Fibroblast of gingiva (primary cell): ENCODE data around the gene ZCCHC4.

Source experiments
- DNase-seq: peaks from one replicate; pipeline ENCODE4 v3.0.0-alpha.2; 2011; ENCODE audit warnings: low read depth

The ZCCHC4 gene

DNA sequence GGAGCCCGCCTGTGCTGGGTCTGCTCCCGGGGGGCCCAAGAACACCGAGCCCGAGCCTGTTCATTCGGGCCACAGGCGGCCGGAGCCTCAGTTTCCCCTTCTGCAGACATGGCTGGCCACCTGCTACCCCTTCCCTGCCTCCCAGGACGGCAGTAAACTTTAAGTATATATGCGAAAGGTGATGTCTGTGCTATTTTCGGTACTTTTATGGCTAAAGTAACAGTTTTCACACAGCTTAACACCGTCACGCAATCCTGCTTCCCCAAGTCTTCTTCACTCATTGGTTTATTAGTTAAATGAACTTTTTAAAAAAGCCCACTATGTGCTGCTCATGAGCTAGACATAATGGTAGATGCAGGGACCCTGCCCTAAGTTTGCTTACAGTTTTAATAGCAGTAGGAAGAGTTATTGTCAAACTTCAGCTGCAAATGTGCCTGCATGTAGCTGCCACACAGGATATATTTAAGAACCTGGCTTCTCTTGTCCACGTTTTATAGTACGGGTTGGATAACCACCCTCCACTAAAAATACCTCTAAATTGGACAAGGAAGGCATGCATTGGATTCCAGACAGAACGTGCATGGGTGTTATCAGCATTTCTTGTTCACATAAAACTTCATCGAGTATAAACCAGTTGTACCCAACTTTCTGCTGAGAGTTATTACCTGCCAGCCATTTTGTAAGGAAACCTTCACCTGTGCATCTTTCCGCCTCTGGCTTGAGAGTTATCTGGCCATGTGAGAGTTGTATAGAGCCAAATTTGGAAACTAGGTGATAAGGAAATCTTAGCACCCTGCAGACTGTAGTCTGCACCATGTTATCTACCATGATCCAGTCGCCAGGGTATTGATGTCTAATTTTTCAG, 65.2 kb downstream of the ZCCHC4 start:
- no peak for DNase-seq

DNA sequence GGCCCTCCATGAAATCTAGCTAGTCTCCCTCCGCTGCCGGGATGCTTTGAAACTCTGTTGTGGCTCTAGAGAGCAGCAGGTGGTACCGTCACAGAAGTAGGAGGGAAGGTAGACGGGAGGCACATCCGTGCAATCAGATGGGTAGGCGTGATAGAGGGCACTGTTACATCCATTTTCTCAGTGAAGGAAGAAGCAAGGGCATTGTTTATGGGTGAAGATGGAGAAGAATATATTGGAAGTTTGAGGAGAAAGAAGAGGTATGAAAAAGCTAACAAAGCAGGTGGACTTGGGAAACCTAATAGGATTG, 65.8 kb downstream of the ZCCHC4 start:
- no peak for DNase-seq

DNA sequence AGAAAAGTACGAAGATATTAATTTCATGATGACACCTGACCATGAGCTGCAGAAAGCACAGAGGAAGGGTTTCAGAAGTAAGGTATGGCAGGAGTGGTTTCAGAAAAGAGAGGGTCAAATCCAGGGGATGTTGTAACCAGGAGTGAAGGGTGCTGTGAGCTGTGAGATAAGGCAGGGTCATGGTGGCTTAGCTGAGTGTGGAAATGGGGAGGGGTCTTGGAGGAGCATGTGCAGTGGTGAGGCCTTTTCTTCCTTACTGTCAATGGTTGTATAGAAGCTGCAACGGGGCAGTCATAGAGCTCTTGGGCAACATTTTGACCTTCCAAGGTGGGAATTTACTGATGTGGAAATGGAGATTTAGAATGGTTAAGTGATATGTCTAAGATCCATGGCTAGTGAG, 67.0 kb downstream of the ZCCHC4 start:
- DNase-seq: no peak

DNA sequence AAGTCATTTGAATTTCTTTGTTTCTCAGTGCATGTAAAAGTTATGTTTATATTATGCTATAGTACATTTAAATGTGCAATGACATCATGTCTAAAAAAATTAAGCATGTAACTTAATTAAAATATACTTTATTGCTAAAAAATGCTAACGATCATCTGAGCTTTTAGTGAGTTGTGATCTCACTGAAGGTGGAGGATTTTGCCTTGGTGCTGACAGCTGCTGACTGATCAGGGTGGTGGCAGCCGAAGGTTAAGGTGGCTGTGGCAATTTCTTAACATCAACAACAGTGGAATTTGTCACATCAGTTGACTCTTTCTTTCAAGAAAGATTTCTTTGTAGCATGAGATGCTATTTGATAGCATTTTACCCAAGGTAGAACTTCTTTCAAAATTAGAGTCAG, 71.1 kb downstream of the ZCCHC4 start:
- no peak for DNase-seq

DNA sequence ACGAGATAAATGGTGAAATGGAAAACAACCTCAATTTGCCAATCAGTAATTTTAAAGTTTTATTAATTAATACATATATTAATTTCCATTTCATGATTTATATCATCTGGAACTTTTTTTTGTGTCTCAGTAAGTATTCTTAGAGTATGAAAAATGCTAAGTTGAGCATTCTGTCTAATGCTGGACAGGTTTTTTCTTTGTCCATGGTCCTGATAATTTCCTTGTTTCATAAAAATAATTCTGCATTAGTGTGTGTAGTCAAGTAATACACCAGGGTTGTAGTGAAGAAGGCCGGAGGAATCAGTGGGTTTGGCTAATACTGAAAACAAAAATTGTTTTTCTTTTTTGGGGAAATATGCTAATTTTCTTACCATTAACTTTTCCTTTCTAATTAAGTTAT, 74.4 kb downstream of the ZCCHC4 start:
- no peak for DNase-seq

DNA sequence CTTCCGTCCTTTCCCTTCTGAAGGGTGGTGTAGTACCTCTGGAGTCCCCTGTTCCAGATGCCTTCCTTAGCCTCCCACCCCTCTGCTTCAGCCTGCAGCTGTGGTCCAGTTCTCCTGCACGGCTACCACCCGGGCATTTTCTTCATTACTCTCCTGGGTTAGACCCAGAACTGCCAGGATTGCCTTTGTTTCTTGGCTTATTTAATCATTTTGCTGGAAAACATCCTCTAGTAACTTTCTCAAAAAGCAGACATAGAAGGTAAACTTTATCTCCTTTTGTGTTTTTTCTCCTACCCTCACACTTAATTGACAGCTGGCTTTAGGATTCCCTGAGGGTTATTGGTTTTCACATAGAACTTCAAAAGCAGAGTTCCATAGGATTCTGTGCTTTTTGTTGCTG, 84.7 kb downstream of the ZCCHC4 start:
- DNase-seq: no peak

DNA sequence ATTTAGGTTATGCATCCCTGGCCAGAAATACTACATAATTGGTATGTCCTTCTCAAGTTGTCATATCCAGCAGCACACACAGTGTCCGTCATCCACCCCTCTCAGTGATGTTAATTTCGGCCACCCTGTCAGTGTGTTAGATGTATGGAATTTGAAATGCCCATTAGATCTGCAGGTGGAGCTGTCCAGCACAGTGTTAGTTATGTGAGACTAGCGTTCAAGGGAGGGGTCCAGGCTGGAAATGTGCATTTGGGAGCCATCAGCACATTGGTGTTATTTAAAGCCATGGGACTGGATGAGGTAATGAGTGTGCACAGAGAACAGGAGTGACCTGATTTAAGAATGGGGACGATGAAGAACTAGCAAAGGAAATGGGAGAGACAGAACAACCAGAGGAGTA, 86.9 kb downstream of the ZCCHC4 start:
- DNase-seq: no peak

DNA sequence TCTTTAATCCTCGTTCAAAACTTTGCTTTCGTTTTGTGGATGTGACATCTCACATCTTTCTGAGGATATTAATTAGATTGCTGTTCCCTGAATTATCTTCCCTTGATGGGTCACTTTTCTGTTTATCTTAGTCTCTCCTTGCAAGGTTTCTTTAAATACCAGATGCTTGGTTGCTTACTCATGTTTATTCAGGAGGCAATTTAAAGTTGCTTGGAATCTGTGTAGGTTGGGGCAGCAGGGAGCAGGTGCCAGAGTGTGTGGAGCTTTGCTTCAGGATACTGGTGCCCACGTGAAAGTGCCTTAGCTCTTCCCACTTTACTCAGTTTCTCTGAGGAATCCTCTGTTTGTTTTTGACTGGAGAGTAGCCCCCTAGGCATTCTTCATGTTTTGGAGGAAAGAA, 88.5 kb downstream of the ZCCHC4 start:
- no peak for DNase-seq

DNA sequence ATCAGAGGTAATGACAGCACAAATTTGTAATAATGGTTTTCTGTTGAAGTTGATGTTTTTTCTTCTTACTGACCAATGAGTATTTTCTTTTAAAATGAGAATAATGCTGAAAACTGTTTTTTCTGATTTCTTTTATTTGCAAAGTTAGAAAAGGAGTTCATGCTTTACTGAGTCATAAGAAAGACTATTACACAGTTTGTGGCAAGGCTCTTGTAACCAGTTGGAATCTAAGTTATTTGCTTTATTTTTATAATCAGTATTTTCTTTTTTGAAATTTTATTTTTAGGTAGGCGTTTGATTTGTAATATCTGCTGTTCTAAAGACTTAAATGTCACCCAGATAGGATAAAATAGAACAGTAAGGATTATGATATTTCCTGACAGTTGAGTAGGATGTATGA, 89.9 kb downstream of the ZCCHC4 start:
- no peak for DNase-seq

DNA sequence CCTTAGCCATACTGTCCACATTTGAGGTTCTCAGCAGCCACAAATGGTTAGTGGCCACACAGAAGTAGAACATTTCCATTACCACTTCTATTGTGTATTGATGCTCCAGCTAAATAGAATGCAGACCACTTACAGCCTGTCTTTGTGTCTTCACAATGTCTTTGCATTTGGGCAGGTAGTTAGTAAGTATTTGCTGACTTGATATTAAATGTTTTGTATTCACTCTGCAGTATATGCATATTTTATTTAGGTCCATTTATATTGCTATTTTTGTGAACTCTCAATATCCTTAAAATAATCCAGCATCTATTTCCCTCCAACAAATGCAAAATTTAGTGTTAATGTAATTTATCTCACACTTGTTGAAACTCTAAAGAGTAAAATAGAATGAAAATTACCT, 91.1 kb downstream of the ZCCHC4 start:
- no peak for DNase-seq

DNA sequence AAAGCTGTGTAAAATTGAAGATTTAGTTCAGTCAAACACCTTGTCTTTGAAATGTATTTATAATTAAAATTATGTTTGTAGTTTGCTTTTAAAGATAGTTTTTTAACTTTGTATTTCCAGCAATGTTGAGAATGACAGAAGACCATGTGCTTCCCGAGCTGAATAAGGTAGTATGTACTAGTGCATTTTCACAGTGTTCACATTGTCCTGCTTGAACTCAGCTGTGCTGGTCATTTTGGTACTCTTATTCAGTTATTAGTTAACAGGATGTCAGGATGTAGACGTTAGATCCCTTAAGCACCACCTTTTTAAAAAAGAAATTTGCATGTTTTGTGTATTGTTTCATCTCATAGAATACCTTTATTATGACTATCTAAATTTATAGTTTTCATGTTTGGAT, 92.9 kb downstream of the ZCCHC4 start:
- no peak for DNase-seq

DNA sequence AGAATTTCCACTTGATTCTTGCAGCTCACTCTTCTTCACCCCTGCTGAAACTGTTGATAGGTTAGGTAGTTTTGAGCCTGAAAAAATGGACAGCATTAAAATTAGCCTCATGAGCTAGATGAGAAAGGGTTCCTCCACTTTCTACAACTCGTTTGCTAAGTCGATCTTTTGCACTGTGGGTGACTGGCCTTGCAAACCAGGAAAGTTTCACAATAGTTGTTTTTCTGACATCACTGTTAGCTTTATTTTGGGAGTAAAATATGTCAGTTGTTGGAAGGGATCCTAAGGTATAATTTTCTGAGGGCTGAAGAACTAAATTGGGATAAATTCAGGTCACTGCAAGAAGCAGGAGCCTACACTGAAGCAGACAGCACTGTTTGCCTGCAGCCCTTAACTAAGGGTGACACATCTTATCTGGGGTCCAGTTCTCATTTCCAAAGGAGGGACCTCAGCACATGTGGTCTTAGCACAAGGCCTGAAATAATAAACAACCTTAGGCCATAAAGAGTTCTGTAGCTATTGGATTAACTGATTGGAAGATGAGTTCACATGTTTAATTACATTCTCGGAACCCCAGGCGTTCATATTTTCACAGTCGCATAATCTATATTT, 93.6 kb downstream of the ZCCHC4 start:
- peak; percentile 38 for DNase-seq

DNA sequence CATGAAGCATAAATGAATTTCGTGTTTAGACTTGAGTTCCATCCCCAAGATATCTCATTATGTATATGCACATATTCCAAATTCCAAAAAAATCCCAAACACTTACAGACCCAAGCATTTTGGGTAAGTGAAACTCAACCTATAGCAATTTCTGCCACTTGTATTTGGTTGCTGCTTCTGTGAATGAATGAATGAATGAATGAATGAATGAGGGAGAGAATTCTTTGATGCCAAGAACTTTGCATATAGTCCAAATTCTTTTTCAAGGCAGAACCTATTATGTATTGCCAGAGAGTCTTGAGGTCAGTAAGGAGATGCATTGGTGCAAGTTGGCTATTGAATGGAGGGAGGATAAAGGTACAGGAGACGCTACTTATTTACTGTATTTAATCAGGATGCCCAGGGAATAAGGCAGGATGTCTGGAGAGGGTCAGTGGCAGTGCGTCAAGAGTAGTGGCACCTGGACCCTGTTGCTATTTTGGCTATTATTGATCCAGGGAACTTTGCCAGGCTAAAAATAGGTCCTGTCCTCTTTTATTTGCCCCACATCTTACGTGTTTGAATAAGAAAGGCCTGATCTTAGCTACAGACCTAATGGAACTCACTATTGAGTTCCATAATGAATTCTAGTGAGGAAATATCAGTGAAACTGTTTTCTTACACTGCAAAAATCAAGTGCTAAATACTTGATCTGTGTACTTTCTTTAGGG, 98.4 kb downstream of the ZCCHC4 start:
- DNase-seq: no peak

DNA sequence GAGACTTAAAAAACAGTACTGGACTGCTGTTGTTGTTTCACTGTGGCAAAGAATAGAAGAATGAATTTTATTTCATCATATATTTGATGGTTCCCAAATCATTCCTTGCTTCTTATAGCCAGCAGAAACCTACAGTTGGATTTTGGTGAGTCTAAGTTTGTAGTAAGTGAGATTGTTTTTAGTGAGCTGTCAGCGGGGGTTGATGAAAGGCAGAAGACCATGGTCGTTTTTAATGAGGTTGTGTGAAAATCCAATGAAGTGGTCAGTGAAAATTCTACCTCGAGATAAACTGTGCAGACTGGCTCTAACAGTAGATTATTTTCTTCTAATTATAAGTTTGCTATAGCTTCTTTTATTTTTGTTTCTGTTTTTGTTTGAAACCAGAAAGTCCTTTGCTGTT, 100.7 kb downstream of the ZCCHC4 start:
- DNase-seq: no peak

DNA sequence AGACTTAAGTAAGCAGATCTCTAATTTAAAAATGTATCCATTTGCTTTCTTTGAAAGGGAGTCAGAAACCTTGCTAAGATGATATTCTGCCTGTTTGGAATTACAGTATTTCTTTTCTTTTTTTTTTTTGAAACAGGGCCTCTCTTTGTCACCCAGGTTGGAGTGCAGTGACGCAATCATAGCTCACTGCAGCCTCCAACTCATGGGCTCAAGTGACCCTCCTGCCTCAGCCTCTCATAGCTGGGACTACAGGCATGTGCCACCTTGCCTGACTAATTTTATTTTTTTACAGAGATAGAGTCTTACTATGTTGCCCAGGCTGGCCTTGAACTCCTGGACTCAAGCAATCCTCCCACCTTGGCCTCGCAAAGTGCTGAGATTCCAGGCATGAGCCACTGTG, 104.4 kb downstream of the ZCCHC4 start:
- DNase-seq: no peak
